H9 (cell line): ENCODE data around the gene GRHL3. TPM values are rescaled to one million over a fixed set of nuclear protein-coding genes. Genes with fewer than 3 reads are reported as not detected.

Source experiments
- DNase-seq: peaks from one replicate; pipeline ENCODE4 v3.0.0-alpha.2; 2017
- H2AFZ ChIP-seq: one replicate; pipeline ENCODE4 v1.6.1; 2013; ENCODE audit warnings: mild to moderate bottlenecking, low read length, control low read depth, moderate library complexity
- H2AK5ac ChIP-seq: 2 replicates; pipeline ENCODE4 v1.6.1; 2013; ENCODE audit warnings: low read length, control low read depth, mixed read lengths; ENCODE audit not compliant: insufficient read length
- H2BK120ac ChIP-seq: one replicate; pipeline ENCODE4 v1.6.1; 2013; ENCODE audit warnings: low read depth, mild to moderate bottlenecking, low read length, control low read depth, inconsistent platforms; ENCODE audit not compliant: poor library complexity, severe bottlenecking
- H2BK12ac ChIP-seq: 2 replicates; pipeline ENCODE4 v1.6.1; 2013; ENCODE audit warnings: low read length, control low read depth, mixed read lengths, low read depth; ENCODE audit not compliant: insufficient read length
- H2BK15ac ChIP-seq: 2 replicates; pipeline ENCODE4 v1.6.1; 2013; ENCODE audit warnings: low read depth, low read length, control low read depth
- H2BK20ac ChIP-seq: one replicate; pipeline ENCODE4 v1.6.1; 2013; ENCODE audit warnings: low read depth, mild to moderate bottlenecking, low read length, control low read depth, inconsistent platforms; ENCODE audit not compliant: poor library complexity, severe bottlenecking
- H2BK5ac ChIP-seq: 2 replicates; pipeline ENCODE4 v1.6.1; 2013; ENCODE audit warnings: low read length, control low read depth, mixed read lengths; ENCODE audit not compliant: insufficient read length
- H3K14ac ChIP-seq: 2 replicates; pipeline ENCODE4 v1.6.1; 2013; ENCODE audit warnings: low read length, control low read depth; ENCODE audit not compliant: insufficient read depth
- H3K18ac ChIP-seq: 2 replicates; pipeline ENCODE4 v1.6.1; 2013; ENCODE audit warnings: low read depth, mild to moderate bottlenecking, mixed read lengths, low read length, control low read depth; ENCODE audit not compliant: insufficient read length
- H3K23ac ChIP-seq: 2 replicates; pipeline ENCODE4 v1.6.1; 2013; ENCODE audit warnings: low read length, control low read depth, mixed read lengths, low read depth; ENCODE audit not compliant: insufficient read length
- H3K23me2 ChIP-seq: 2 replicates; pipeline ENCODE4 v1.6.1; 2013; ENCODE audit warnings: low read depth, mild to moderate bottlenecking, mixed read lengths, low read length, control low read depth; ENCODE audit not compliant: insufficient read length, poor library complexity, severe bottlenecking
- H3K27ac ChIP-seq: 2 replicates; pipeline ENCODE4 v1.5.1; 2013; ENCODE audit warnings: low read length, control low read depth, mixed read lengths, low read depth; ENCODE audit not compliant: insufficient read length
- H3K27me3 ChIP-seq: 2 replicates; pipeline ENCODE4 v1.6.1; 2013; ENCODE audit warnings: low read length, control low read depth, inconsistent platforms; ENCODE audit not compliant: insufficient read depth
- H3K4ac ChIP-seq: 2 replicates; pipeline ENCODE4 v1.6.1; 2013; ENCODE audit warnings: low read depth, mild to moderate bottlenecking, control low read depth, inconsistent platforms, low read length, moderate library complexity
- H3K4me1 ChIP-seq: 2 replicates; pipeline ENCODE4 v1.6.1; 2013; ENCODE audit warnings: low read length, control low read depth, inconsistent platforms; ENCODE audit not compliant: insufficient read depth
- H3K4me2 ChIP-seq: 2 replicates; pipeline ENCODE4 v1.6.1; 2013; ENCODE audit warnings: low read length, control low read depth, mixed read lengths; ENCODE audit not compliant: insufficient read length, insufficient read depth
- H3K56ac ChIP-seq: 2 replicates; pipeline ENCODE4 v1.6.1; 2013; ENCODE audit warnings: low read depth, mild to moderate bottlenecking, mixed read lengths, low read length, control low read depth; ENCODE audit not compliant: insufficient read length
- H3K79me1 ChIP-seq: 2 replicates; pipeline ENCODE4 v1.6.1; 2013; ENCODE audit warnings: low read depth, mild to moderate bottlenecking, moderate library complexity, low read length, control low read depth, inconsistent platforms; ENCODE audit not compliant: insufficient read depth, poor library complexity, severe bottlenecking
- H3K79me2 ChIP-seq: 2 replicates; pipeline ENCODE4 v1.6.1; 2013; ENCODE audit warnings: low read length, control low read depth, inconsistent platforms; ENCODE audit not compliant: insufficient read depth
- H3K9ac ChIP-seq: 2 replicates; pipeline ENCODE4 v1.6.1; 2013; ENCODE audit warnings: low read length, control low read depth, mixed read lengths; ENCODE audit not compliant: insufficient read length; ENCODE audit errors: extremely low read depth
- H3K9me3 ChIP-seq: one replicate; pipeline ENCODE4 v1.6.1; 2013; ENCODE audit warnings: low read depth, low read length, inconsistent platforms; ENCODE audit not compliant: control insufficient read depth
- H3T11ph ChIP-seq: one replicate; pipeline ENCODE4 v1.6.1; 2013; ENCODE audit warnings: mild to moderate bottlenecking, low read length, control low read depth, inconsistent platforms
- H4K20me1 ChIP-seq: one replicate; pipeline ENCODE4 v1.6.1; 2013; ENCODE audit not compliant: control insufficient read depth, insufficient read length, insufficient read depth
- H4K5ac ChIP-seq: 2 replicates; pipeline ENCODE4 v1.6.1; 2013; ENCODE audit warnings: low read depth, mild to moderate bottlenecking, mixed read lengths, low read length, control low read depth; ENCODE audit not compliant: insufficient read length
- H4K8ac ChIP-seq: replicated peaks from 2 replicates; pipeline ENCODE4 v1.6.1; 2013; ENCODE audit warnings: low read length, control low read depth, mixed read lengths, low read depth; ENCODE audit not compliant: insufficient read length
- H4K91ac ChIP-seq: 2 replicates; pipeline ENCODE4 v1.6.1; 2013; ENCODE audit warnings: low read depth, mild to moderate bottlenecking, moderate library complexity, mixed read lengths, low read length, control low read depth; ENCODE audit not compliant: insufficient read length
- H3K27ac Mint-ChIP-seq, 3 experiments: 2 replicates in 2 of 3; 3 replicates in 1 of 3; pipeline ENCODE4 v1.8.0; 2020 to 2021; ENCODE audit warnings: mixed read lengths in 3 of 3, mild to moderate bottlenecking in 1 of 3, moderate library complexity in 1 of 3
- H3K27me3 Mint-ChIP-seq: 2 replicates; pipeline ENCODE4 v1.8.0; 2021; ENCODE audit warnings: low read depth, mild to moderate bottlenecking, moderate library complexity, mixed read lengths
- H3K36me3 Mint-ChIP-seq, 3 experiments: 2 replicates in 2 of 3; 3 replicates in 1 of 3; pipeline ENCODE4 v1.8.0; 2020 to 2021; ENCODE audit warnings: low read depth in 3 of 3, mixed read lengths in 3 of 3; ENCODE audit not compliant: insufficient read depth in 1 of 3
- H3K4me1 Mint-ChIP-seq, 2 experiments: 2 replicates each; pipeline ENCODE4 v1.8.0; 2020; ENCODE audit warnings: mixed read lengths in 2 of 2
- H3K4me3 Mint-ChIP-seq, 2 experiments: 2 replicates in 1 of 2; 3 replicates in 1 of 2; pipeline ENCODE4 v1.8.0; 2020 to 2021; ENCODE audit warnings: mild to moderate bottlenecking in 2 of 2, mixed read lengths in 2 of 2, moderate library complexity in 1 of 2
- H3K9me3 Mint-ChIP-seq, 2 experiments: 2 replicates in 1 of 2; 3 replicates in 1 of 2; pipeline ENCODE4 v1.8.0; 2020; ENCODE audit warnings: mild to moderate bottlenecking in 2 of 2, mixed read lengths in 2 of 2, moderate library complexity in 1 of 2
- CTCF ChIP-seq: fragments of 200-600 bp; sonication (generic); conservative IDR thresholded peaks from 3 replicates; pipeline ENCODE4 v1.8.0; 2021; ENCODE audit warnings: antibody characterized with exemption, mild to moderate bottlenecking
- WGBS: extraction: QIAGEN DNeasy Blood & Tissue Kit; methylation state at CpG from one replicate; pipeline ENCODE4 v1.1.7; 2013; ENCODE audit warnings: missing lambda C conversion rate, low lambda C conversion rate, mixed read lengths; ENCODE audit not compliant: insufficient read length; ENCODE audit errors: extremely low coverage; 5-methylcytosine and 5-hydroxymethylcytosine counted together
- total RNA-seq: library from RNA; stranded (reverse); gene quantifications from 2 replicates; pipeline ENCODE4 v1.2.1, GENCODE V29; 2021

Gene GRHL3
- total RNA-seq, 1 experiment from 2014 or later: 3.5 TPM

- no peak overlapping the region for H3K56ac ChIP-seq
- no peak overlapping the region for H3K9ac ChIP-seq
- no peaks in the 10 kb centered on the region for H3K23me2 ChIP-seq
- H2BK120ac ChIP-seq: no peak overlapping the region
- Mint-ChIP-seq H3K27me3 (peaks cover 3% of the 10 kb centered on the region; the same call in 1 of the 2 replicates), H3K9me3 (no peaks in the 10 kb centered on the region; a peak in 1 of 5 replicates), H3K27ac (peak overlapping the region in 1 of 3 experiments; percentile 90; a peak in 1 of 7 replicates), H3K36me3 (no peaks in the 10 kb centered on the region; a peak in 1 of 7 replicates), H3K4me1 (peaks cover 19 to 21% of the 10 kb centered on the region in 2 experiments), H3K4me3 (no peak overlapping the region)
- no peak overlapping the region for H2AK5ac ChIP-seq
- H2BK12ac ChIP-seq: no peak overlapping the region
- no peak overlapping the region for H2BK15ac ChIP-seq
- no CpG with 5 or more reads among the region's 8 CpGs for WGBS
- H3K18ac ChIP-seq: no peak overlapping the region
- H3K27me3 ChIP-seq: no peaks in the 10 kb centered on the region
- H4K91ac ChIP-seq: no peak overlapping the region
- H3K4me1 ChIP-seq: 0 out of 2 replicates have a peak, but pooled peaks cover 2% of the 10 kb centered on the region
- no peaks in the 10 kb centered on the region for H4K20me1 ChIP-seq
- no peak for DNase-seq
- H3K4me2 ChIP-seq: no peak overlapping the region
- H3K79me1 ChIP-seq: no peaks in the 10 kb centered on the region
- no peak overlapping the region for H2BK20ac ChIP-seq
- no peaks in the 10 kb centered on the region for H3K9me3 ChIP-seq
- no peak overlapping the region for H2AFZ ChIP-seq
- no peak for TF ChIP-seq CTCF
- no peaks in the 10 kb centered on the region for H3K79me2 ChIP-seq
- H3T11ph ChIP-seq: no peak overlapping the region
- H4K5ac ChIP-seq: no peak overlapping the region
- H3K14ac ChIP-seq: no peak overlapping the region
- no peak overlapping the region for H4K8ac ChIP-seq
- H2BK5ac ChIP-seq: no peak overlapping the region
- no peak overlapping the region for H3K23ac ChIP-seq
- H3K4ac ChIP-seq: no peak overlapping the region
- H3K27ac ChIP-seq: no peak overlapping the region
These were observed 35.0 kb upstream of the GRHL3 start for GRCh38 chr1:24284156-24284471.
